H1 (cell line): Measurements from ENCODE around the gene GPATCH11. TPM values are rescaled to one million over a fixed set of nuclear protein-coding genes. Genes with fewer than 3 reads are reported as not detected.

Source experiments
- ATF3 ChIP-seq: IDR thresholded peaks from 2 replicates; pipeline ENCODE4 v1.6.1; 2011; ENCODE audit warnings: low read depth, mild to moderate bottlenecking, low read length; ENCODE audit not compliant: insufficient read depth
- BACH1 ChIP-seq: IDR thresholded peaks from 2 replicates; pipeline ENCODE4 v1.6.1; 2012; ENCODE audit warnings: low read length, improper control_type of control experiment
- MAFK ChIP-seq: IDR thresholded peaks from 2 replicates; pipeline ENCODE4 v1.6.1; 2012; ENCODE audit warnings: low read depth, mild to moderate bottlenecking, improper control_type of control experiment, low read length
- polyA plus RNA-seq, 7 experiments: library from polyadenylated mRNA; depleted of rRNA in 3 of 7; stranded (reverse) in 5 of 7; unstranded in 2 of 7; fragments of >200 nt in 5 of 7; fragments of 200-250 nt in 2 of 7; gene quantifications; 1 replicate in 5 of 7; 2 replicates in 1 of 7; 4 replicates in 1 of 7; pipeline versions ENCODE4 v1.2.1 to v1.2.3, GENCODE V29; 2011 to 2013; ENCODE audit warnings: missing spikeins in 2 of 7, mixed read lengths in 2 of 7
- total RNA-seq: library from RNA; stranded (reverse); fragmentation: NEBNext Ultra II Directional; extraction: Animal tissue kit (Norgen Biotek cat#: 25700); gene quantifications from 2 replicates; pipeline ENCODE4 v1.2.1, GENCODE V29; 2021

Gene GPATCH11
- total and polyA plus RNA-seq, 2 of the 8 experiments (the other 6 are each of a cell fraction or from before 2014, with no cell fraction given): 0.60 to 3.4 TPM

DNA sequence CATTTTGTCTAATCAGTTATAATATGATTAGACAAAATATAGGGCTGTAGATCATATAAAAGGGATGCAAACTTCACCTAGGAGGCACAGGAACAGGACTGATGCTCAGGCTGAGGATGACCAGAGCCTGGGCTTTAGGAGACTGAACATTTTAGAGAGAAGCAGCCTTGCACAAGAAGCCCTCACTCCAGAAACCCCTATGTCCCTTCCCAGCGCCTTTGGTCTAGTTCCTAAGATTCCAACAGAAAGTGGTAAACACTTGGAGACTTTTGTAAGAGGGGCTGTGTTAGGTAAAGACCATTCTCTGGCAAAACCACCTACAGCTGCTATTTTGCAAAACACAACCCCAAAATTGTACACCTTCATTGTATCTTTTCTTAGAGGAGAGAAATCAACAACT lies 33.2 kb downstream of the GPATCH11 start (continued):
- TF ChIP-seq ATF3: no peak
- no peak for TF ChIP-seq BACH1
- TF ChIP-seq MAFK: no peak
